ENCODE data around the gene DNMT3A.

DNMT3A gene

GRCh38 chr2:25270061-25270460 is 71.7 kb downstream of the DNMT3A start:
- Histone ChIP-seq H3K9ac (ENCODE audit: insufficient read length) (no peak overlapping the region), H3K27ac (no peak overlapping the region), H3K9me3 (ENCODE audit: low read depth, low read length) (no peaks in the 10 kb centered on the region), H3K36me3 (ENCODE audit: insufficient read depth, low read length) (peaks cover 25% of the 10 kb centered on the region), H3K4me3 (no peak overlapping the region)
- TF ChIP-seq FOXP2 (optimal IDR thresholded peaks at IDR 0.05; ENCODE audit: control extremely low read depth, extremely low read length, insufficient read depth) (no peak), POLR2AphosphoS5 (IDR thresholded peaks at IDR 0.05; ENCODE audit: borderline replicate concordance, low read depth, low read length) (no peak), EZH2 (IDR thresholded peaks at IDR 0.05) (no peak)
- DNase-seq (ENCODE audit: low read depth, low spot score), result no peak

DNA sequence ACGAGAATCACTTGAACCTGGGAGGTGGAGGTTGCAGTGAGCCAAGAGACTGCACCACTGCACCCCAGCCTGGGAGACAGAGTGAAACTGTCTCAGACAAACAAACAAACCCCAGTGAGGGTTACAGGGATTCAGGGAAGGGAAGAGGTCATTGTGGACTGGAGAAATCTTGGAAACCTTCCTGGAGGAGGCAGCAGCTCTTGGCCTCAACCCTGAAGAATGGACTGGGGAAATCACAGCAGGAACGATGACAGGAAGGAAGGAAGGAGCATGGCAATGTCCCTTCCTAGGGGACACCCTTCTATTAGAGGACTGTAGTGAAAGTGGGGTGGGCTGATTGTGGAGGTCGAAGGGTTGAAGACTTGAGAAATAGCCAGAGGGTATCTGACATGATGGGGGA is 72.5 kb downstream of the DNMT3A start:
- DNase-seq (ENCODE audit: low read depth, low spot score), result no peak
- Histone ChIP-seq H3K27ac (no peak overlapping the region), H3K9me3 (ENCODE audit: low read depth, low read length) (no peaks in the 10 kb centered on the region), H3K4me3 (no peak overlapping the region), H3K9ac (ENCODE audit: insufficient read length) (no peak overlapping the region), H3K36me3 (ENCODE audit: insufficient read depth, low read length) (peaks cover 29% of the 10 kb centered on the region)
- no peak for TF ChIP-seq POLR2AphosphoS5 (IDR thresholded peaks at IDR 0.05; ENCODE audit: borderline replicate concordance, low read depth, low read length)

- DNase-seq (ENCODE audit: low read depth, low spot score), result no peak
- Histone ChIP-seq H3K27ac (no peak overlapping the region), H3K4me3 (no peak overlapping the region), H3K9ac (ENCODE audit: insufficient read length) (no peak overlapping the region), H3K9me3 (ENCODE audit: low read depth, low read length) (no peaks in the 10 kb centered on the region), H3K36me3 (ENCODE audit: insufficient read depth, low read length) (peaks cover 29% of the 10 kb centered on the region)
- no peak for TF ChIP-seq EZH2 (IDR thresholded peaks at IDR 0.05)
- no peak for TF ChIP-seq FOXP2 (optimal IDR thresholded peaks at IDR 0.05; ENCODE audit: control extremely low read depth, extremely low read length, insufficient read depth)
These were observed 73.6 kb downstream of the DNMT3A start for GRCh38 chr2:25268139-25268538.

GRCh38 chr2:25266399-25266798 is 75.3 kb downstream of the DNMT3A start:
- no peaks in the 10 kb centered on the region for H3K9me3 ChIP-seq (ENCODE audit: low read depth, low read length)
- no peak for DNase-seq (ENCODE audit: low read depth, low spot score)
- H3K36me3 ChIP-seq (ENCODE audit: insufficient read depth, low read length), result peaks cover 27% of the 10 kb centered on the region
- no peak overlapping the region for H3K9ac ChIP-seq (ENCODE audit: insufficient read length)
- no peak overlapping the region for H3K27ac ChIP-seq
- TF ChIP-seq FOXP2 (optimal IDR thresholded peaks at IDR 0.05; ENCODE audit: control extremely low read depth, extremely low read length, insufficient read depth), result no peak
- H3K4me3 ChIP-seq, result no peak overlapping the region

GRCh38 chr2:25265802-25266201 is 75.9 kb downstream of the DNMT3A start:
- no peak for TF ChIP-seq EZH2 (IDR thresholded peaks at IDR 0.05)
- TF ChIP-seq FOXP2 (optimal IDR thresholded peaks at IDR 0.05; ENCODE audit: control extremely low read depth, extremely low read length, insufficient read depth), result no peak
- no peak for TF ChIP-seq POLR2AphosphoS5 (IDR thresholded peaks at IDR 0.05; ENCODE audit: borderline replicate concordance, low read depth, low read length)
- peaks cover 26% of the 10 kb centered on the region for H3K36me3 ChIP-seq (ENCODE audit: insufficient read depth, low read length)
- DNase-seq (ENCODE audit: low read depth, low spot score), result no peak

DNA sequence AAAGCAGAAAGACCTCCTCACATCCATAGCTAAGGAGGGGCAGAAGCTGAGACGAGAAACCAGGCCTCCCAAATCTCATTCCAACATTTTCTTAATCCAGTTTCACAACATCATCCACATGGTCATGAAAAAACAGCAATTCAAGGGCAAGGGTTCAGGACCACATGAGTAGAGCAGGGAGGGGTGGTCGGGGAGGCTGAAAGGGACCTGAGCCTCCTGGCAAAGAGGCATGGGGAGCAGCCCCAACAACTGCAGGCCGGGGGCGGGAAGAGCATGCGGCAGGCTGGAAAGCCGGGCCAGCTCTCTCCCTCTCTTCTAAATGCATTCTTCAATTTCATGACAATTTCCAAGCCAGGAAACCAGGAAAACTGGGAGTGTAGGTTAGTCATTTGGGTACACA is 76.7 kb downstream of the DNMT3A start:
- Histone ChIP-seq H3K9ac (ENCODE audit: insufficient read length) (no peak overlapping the region), H3K4me3 (no peak overlapping the region), H3K36me3 (ENCODE audit: insufficient read depth, low read length) (peaks cover 26% of the 10 kb centered on the region), H3K9me3 (ENCODE audit: low read depth, low read length) (no peaks in the 10 kb centered on the region), H3K27ac (no peak overlapping the region)
- TF ChIP-seq EZH2 (IDR thresholded peaks at IDR 0.05) (no peak), FOXP2 (optimal IDR thresholded peaks at IDR 0.05; ENCODE audit: control extremely low read depth, extremely low read length, insufficient read depth) (no peak), POLR2AphosphoS5 (IDR thresholded peaks at IDR 0.05; ENCODE audit: borderline replicate concordance, low read depth, low read length) (no peak)
- DNase-seq (ENCODE audit: low read depth, low spot score), result no peak

More at GRCh38 chr2:25265802-25266201, 75.9 kb downstream of the DNMT3A start:
- Histone ChIP-seq H3K9me3 (ENCODE audit: low read depth, low read length) (no peaks in the 10 kb centered on the region), H3K4me3 (no peak overlapping the region), H3K27ac (no peak overlapping the region), H3K9ac (ENCODE audit: insufficient read length) (no peak overlapping the region)

DNA sequence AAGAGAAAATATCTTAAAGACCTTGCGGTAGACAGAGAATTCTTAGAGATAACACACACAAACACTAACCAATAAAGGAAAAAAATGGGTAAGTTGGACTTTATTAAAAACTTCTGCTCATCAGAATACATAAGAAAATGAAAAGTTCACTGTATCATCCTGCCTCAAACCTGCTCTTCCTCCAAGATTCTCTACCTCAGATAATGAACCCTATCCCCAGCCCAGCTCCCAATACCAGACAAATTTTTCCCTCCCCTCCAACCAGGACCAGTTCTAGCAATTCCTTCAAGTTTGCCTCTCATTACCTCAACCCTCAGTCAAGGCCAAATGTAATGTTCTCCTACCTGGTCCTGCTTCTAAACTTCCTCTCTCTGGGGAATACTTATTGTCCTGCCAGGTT is 79.4 kb downstream of the DNMT3A start:
- DNase-seq (ENCODE audit: low read depth, low spot score), result no peak
- TF ChIP-seq POLR2AphosphoS5 (IDR thresholded peaks at IDR 0.05; ENCODE audit: borderline replicate concordance, low read depth, low read length) (no peak), EZH2 (IDR thresholded peaks at IDR 0.05) (no peak), FOXP2 (optimal IDR thresholded peaks at IDR 0.05; ENCODE audit: control extremely low read depth, extremely low read length, insufficient read depth) (no peak)
- Histone ChIP-seq H3K9me3 (ENCODE audit: low read depth, low read length) (no peaks in the 10 kb centered on the region), H3K36me3 (ENCODE audit: insufficient read depth, low read length) (peaks cover 6% of the 10 kb centered on the region), H3K27ac (no peak overlapping the region), H3K9ac (ENCODE audit: insufficient read length) (no peak overlapping the region), H3K4me3 (no peak overlapping the region)

DNA sequence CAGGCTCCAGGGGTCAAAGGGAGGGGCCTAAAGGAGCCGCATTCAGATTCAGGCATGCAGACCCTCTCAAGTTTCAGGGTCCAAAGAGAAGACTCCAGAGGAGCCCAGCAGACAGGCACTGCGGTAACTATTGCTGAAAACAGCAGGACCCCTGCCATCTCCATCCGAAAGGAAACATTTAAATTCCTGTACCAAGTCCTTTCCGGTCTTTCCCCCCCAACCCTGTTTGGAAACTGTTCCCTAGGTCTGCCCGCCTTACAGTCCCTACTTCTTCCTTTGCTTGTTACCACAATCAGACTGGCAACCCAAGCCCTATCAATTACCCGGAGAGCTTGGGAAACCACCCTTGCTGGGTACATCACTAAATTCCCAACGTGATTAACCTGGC is 82.0 kb downstream of the DNMT3A start:
- no peaks in the 10 kb centered on the region for H3K9me3 ChIP-seq (ENCODE audit: low read depth, low read length)
- no peak for DNase-seq (ENCODE audit: low read depth, low spot score)
- no peak overlapping the region for H3K9ac ChIP-seq (ENCODE audit: insufficient read length)
- no peak overlapping the region for H3K4me3 ChIP-seq
- H3K36me3 ChIP-seq (ENCODE audit: insufficient read depth, low read length), result peaks cover 1% of the 10 kb centered on the region; the same call in 1 of the 2 replicates
- TF ChIP-seq POLR2AphosphoS5 (IDR thresholded peaks at IDR 0.05; ENCODE audit: borderline replicate concordance, low read depth, low read length), result no peak
- no peak for TF ChIP-seq FOXP2 (optimal IDR thresholded peaks at IDR 0.05; ENCODE audit: control extremely low read depth, extremely low read length, insufficient read depth)
- TF ChIP-seq EZH2 (IDR thresholded peaks at IDR 0.05), result no peak
- no peak overlapping the region for H3K27ac ChIP-seq

DNA sequence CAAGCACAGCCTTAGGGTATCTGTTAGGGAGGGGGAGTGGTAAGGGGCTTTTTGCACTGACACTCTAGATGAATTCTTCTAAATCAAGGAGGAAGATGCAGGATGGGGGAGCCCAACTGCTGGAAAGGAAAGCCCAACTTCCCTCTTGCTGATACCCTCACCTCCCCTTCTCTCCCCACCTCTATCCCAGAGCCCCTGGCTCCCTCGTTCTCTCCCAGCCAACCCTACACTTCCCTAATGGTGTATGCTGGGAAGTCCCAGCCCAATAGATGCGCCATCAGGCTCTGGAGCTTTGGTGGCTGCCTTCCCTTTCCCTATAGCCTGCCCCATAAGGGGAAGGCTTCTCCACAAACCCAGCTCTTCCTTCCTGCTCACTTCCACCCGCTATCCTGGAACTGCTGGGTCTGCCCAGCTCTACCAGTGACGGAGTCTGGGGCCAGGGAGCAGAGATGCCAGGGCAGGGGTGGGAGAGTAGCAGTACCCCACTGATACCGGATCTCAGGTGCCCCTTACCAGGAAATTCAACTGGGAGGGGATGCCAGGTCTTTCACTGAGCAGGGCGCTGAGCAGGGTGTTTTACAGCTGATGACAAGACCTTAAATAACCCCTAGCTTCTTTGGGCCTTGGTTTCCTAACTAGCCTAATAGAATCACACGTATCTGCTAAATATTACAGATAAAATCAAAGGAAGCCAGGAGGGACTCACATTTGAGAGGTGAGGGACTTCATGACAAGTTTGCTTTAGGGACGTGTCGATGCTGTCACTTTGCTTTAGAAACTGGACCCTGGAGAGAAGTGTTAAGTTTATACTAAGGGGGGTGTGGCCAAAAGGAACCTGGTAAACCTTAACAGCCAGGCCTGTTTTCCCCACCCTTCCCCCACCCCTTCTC is 82.6 kb downstream of the DNMT3A start:
- TF ChIP-seq POLR2AphosphoS5 (IDR thresholded peaks at IDR 0.05; ENCODE audit: borderline replicate concordance, low read depth, low read length) (no peak), FOXP2 (optimal IDR thresholded peaks at IDR 0.05; ENCODE audit: control extremely low read depth, extremely low read length, insufficient read depth) (no peak), EZH2 (IDR thresholded peaks at IDR 0.05) (no peak)
- no peak overlapping the region for H3K27ac ChIP-seq
- peaks cover 4% of the 10 kb centered on the region; the same call in 1 of the 2 replicates for H3K36me3 ChIP-seq (ENCODE audit: insufficient read depth, low read length)
- no peak for DNase-seq (ENCODE audit: low read depth, low spot score)
- no peak overlapping the region for H3K9ac ChIP-seq (ENCODE audit: insufficient read length)
- no peaks in the 10 kb centered on the region for H3K9me3 ChIP-seq (ENCODE audit: low read depth, low read length)
- H3K4me3 ChIP-seq, result no peak overlapping the region
